Keratinocyte (primary cell): ENCODE data around the gene PDE4A. TPM values are rescaled to one million over a fixed set of nuclear protein-coding genes. Genes with fewer than 3 reads are reported as not detected.

Experiments
- DNase-seq: peaks from one replicate; pipeline ENCODE4 v3.0.0-alpha.2; 2011; ENCODE audit warnings: low read depth, missing footprints, low spot score
- FAIRE-seq: peaks from 2 replicates; lab custom pipeline; 2011; peaks lifted over from hg19 to GRCh38; lab: Jason Lieb, UNC
- H2AFZ ChIP-seq: 2 replicates; pipeline ENCODE4 v1.6.0; 2012; ENCODE audit warnings: low read length, control low read depth, inconsistent platforms; ENCODE audit not compliant: control insufficient read depth
- H3K27ac ChIP-seq: 2 replicates; pipeline ENCODE4 v1.5.1; 2011; ENCODE audit warnings: low read length; ENCODE audit not compliant: control insufficient read depth, insufficient read depth
- H3K27me3 ChIP-seq: 3 replicates; pipeline ENCODE4 v1.6.0; 2011; ENCODE audit warnings: low read length; ENCODE audit not compliant: control insufficient read depth, insufficient read depth; ENCODE audit errors: extremely low read depth
- H3K36me3 ChIP-seq, 2 experiments: 2 replicates in 1 of 2; 3 replicates in 1 of 2; pipeline ENCODE4 v1.5.1; 2011; ENCODE audit warnings: low read length in 2 of 2, mild to moderate bottlenecking in 1 of 2; ENCODE audit not compliant: control insufficient read depth in 2 of 2, insufficient read depth in 2 of 2; ENCODE audit errors: extremely low read depth in 1 of 2
- H3K4me1 ChIP-seq: 3 replicates; pipeline ENCODE4 v1.5.1; 2011; ENCODE audit warnings: low read length; ENCODE audit not compliant: control insufficient read depth, insufficient read depth; ENCODE audit errors: extremely low read depth
- H3K4me2 ChIP-seq: 3 replicates; pipeline ENCODE4 v1.6.0; 2011; ENCODE audit warnings: low read depth, low read length; ENCODE audit not compliant: control insufficient read depth, insufficient read depth; ENCODE audit errors: extremely low read depth
- H3K4me3 ChIP-seq, 3 experiments: fragments of 200-600 bp in 1 of 3; sonication (generic) in 1 of 3; 2 replicates in 2 of 3; 3 replicates in 1 of 3; pipeline ENCODE4 v1.5.1; 2011 to 2016; ENCODE audit warnings: low read length in 3 of 3, mild to moderate bottlenecking in 3 of 3, control low read depth in 2 of 3, inconsistent platforms in 1 of 3, low read depth in 1 of 3, mixed read lengths in 1 of 3, mixed run types in 1 of 3, moderate library complexity in 1 of 3; ENCODE audit not compliant: control insufficient read depth in 2 of 3, insufficient read depth in 2 of 3; ENCODE audit errors: extremely low read depth in 1 of 3
- H3K79me2 ChIP-seq: 2 replicates; pipeline ENCODE4 v1.6.0; 2012; ENCODE audit warnings: low read length; ENCODE audit not compliant: control insufficient read depth, insufficient read depth
- H3K9ac ChIP-seq: 3 replicates; pipeline ENCODE4 v1.6.0; 2011; ENCODE audit warnings: low read length; ENCODE audit not compliant: control insufficient read depth, insufficient read depth; ENCODE audit errors: extremely low read depth
- H3K9me1 ChIP-seq: 3 replicates; pipeline ENCODE4 v1.6.0; 2011; ENCODE audit warnings: low read length; ENCODE audit not compliant: control insufficient read depth, insufficient read depth; ENCODE audit errors: extremely low read depth
- H3K9me3 ChIP-seq: 2 replicates; pipeline ENCODE4 v1.5.1; 2012; ENCODE audit warnings: low read depth, low read length; ENCODE audit not compliant: control insufficient read depth
- H4K20me1 ChIP-seq: 3 replicates; pipeline ENCODE4 v1.6.0; 2011; ENCODE audit warnings: low read length; ENCODE audit not compliant: control insufficient read depth, insufficient read depth; ENCODE audit errors: extremely low read depth
- CTCF ChIP-seq, 3 experiments: IDR thresholded peaks in 1 of 3; conservative IDR thresholded peaks in 1 of 3; optimal IDR thresholded peaks in 1 of 3; 2 replicates in 2 of 3; 3 replicates in 1 of 3; pipeline versions ENCODE3 to v1.5.1; 2011; ENCODE audit warnings: low read length in 3 of 3, mild to moderate bottlenecking in 3 of 3, moderate library complexity in 2 of 3, control low read depth in 1 of 3, inconsistent platforms in 1 of 3; ENCODE audit not compliant: insufficient read depth in 2 of 3; ENCODE audit errors: extremely low read depth in 1 of 3
- EZH2 ChIP-seq: IDR thresholded peaks from one replicate; pipeline ENCODE4 v1.6.1; 2012; ENCODE audit warnings: inconsistent platforms, mild to moderate bottlenecking, low read length, moderate library complexity
- dilution Hi-C: fragments of 300-500 bp; cut with MboI; formaldehyde crosslinking; loops from one replicate; pipeline ENCODE4 v1.7.0; 2020; ENCODE audit warnings: low sequenced_read_pairs; ENCODE audit not compliant: extremely low pct_ligation_motif_present
- polyA minus RNA-seq, 3 experiments: library from RNA; depleted of rRNA, polyadenylated mRNA; stranded (reverse); fragments of >200 nt; gene quantifications; 1 replicate in 1 of 3; 2 replicates in 1 of 3; 3 replicates in 1 of 3; pipeline ENCODE4 v1.2.3, GENCODE V29; 2011
- polyA plus RNA-seq, 5 experiments: library from polyadenylated mRNA; depleted of rRNA in 3 of 5; stranded (reverse) in 3 of 5; stranded (forward) in 1 of 5; unstranded in 1 of 5; fragments of >200 nt; gene quantifications; 1 replicate in 1 of 5; 2 replicates in 3 of 5; 3 replicates in 1 of 5; pipeline versions ENCODE4 v1.2.1 to v1.2.3, GENCODE V29; 2011 to 2012; ENCODE audit warnings: missing spikeins in 2 of 5, low read depth in 1 of 5, low replicate concordance in 1 of 5

Gene PDE4A
- polyA plus RNA-seq, result 0.05 to 0.24 TPM (median 0.09 TPM) in 3 replicates
- 0.34 TPM for polyA plus RNA-seq (2011; ENCODE audit: low read depth)
- 0.16 and 0.40 TPM in 2 replicates for polyA plus RNA-seq (2011; cell fraction: cytosol; rRNA removed)
- polyA plus RNA-seq (2011; cell fraction: nucleus; rRNA removed), result 0.34 and 0.37 TPM in 2 replicates
- 0.41 and 0.48 TPM in 2 replicates for polyA plus RNA-seq (2012; ENCODE audit: low replicate concordance)
- 0.33 to 2.1 TPM (median 0.35 TPM) in 3 replicates for polyA minus RNA-seq
- 0.77 TPM for polyA minus RNA-seq (2011; cell fraction: cytosol; rRNA and poly(A)+ RNA removed)
- polyA minus RNA-seq (2011; cell fraction: nucleus; rRNA and poly(A)+ RNA removed), result 0.42 and 0.62 TPM in 2 replicates

GRCh38 chr19:10420444-10421239, at the start of gene PDE4A:
TSS of gene PDE4A (plus strand) at chr19:10420538. CDS start at chr19:10420765, 227 bp downstream.
- dilution Hi-C loops, result no loop called here
- DNase-seq (no peak), FAIRE-seq (no peak)
- H3K79me2 ChIP-seq, result no peaks in the 10 kb centered on the region
- H2AFZ ChIP-seq, result peak within 1 kb of the TSS; percentile 47
- peak in 2 of 3 experiments; percentile 64 to 74 for TF ChIP-seq CTCF (optimal IDR thresholded peaks at IDR 0.05 in 1 of 3, IDR thresholded peaks at IDR 0.05 in 1 of 3, conservative IDR thresholded peaks at IDR 0.05 in 1 of 3; ENCODE audit: extremely low read depth in 1 of 3, insufficient read depth in 2 of 3, low read length in 3 of 3)
- peak; percentile 93 for TF ChIP-seq EZH2
- no peak within 1 kb of the TSS for H3K27ac ChIP-seq
- H3K4me2 ChIP-seq, result peak within 1 kb of the TSS; percentile 85
- H3K9ac ChIP-seq, result peak within 1 kb of the TSS; percentile 15
- H3K9me3 ChIP-seq, result no peaks in the 10 kb centered on the region
- no peaks in the 10 kb centered on the region for H4K20me1 ChIP-seq
- no peaks in the 10 kb centered on the region for H3K36me3 ChIP-seq
- peak within 1 kb of the TSS; percentile 29 to 56 (median 30) for H3K4me3 ChIP-seq
- H3K27me3 ChIP-seq, result peaks cover 86% of the 10 kb centered on the region
- H3K9me1 ChIP-seq, result no peaks in the 10 kb centered on the region
- peaks cover 42% of the 10 kb centered on the region for H3K4me1 ChIP-seq

DNA sequence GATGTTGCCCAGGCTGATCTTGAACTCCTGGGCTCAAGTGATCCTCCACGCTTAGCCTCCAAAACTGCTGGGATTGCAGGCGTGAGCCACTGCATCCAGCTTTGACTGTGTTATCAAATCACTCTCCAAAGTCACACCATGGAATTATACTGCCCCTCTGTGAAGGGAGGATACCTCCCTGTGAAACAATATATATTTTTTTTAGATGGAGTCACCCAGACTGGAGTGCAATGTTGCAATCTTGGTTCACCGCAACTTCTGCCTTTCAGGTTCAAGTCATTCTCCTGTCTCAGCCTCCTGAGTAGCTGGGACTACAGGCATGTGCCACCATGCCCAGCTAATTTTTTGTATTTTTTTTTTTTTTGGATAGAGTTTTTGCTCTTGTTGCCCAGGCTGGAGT, 47.6 kb upstream of the PDE4A start:
- TF ChIP-seq CTCF (optimal IDR thresholded peaks at IDR 0.05 in 1 of 3, IDR thresholded peaks at IDR 0.05 in 1 of 3, conservative IDR thresholded peaks at IDR 0.05 in 1 of 3; ENCODE audit: extremely low read depth in 1 of 3, insufficient read depth in 2 of 3, low read length in 3 of 3) (no peak), EZH2 (no peak)
- H3K36me3 ChIP-seq, result peaks cover 9 to 10% of the 10 kb centered on the region in 2 experiments
- H3K4me3 ChIP-seq, result no peak overlapping the region
- H3K79me2 ChIP-seq, result no peaks in the 10 kb centered on the region
- H3K27me3 ChIP-seq, result no peaks in the 10 kb centered on the region
- no peak overlapping the region for H3K4me2 ChIP-seq
- H3K9ac ChIP-seq, result no peak overlapping the region
- no peak for DNase-seq
- no peaks in the 10 kb centered on the region for H4K20me1 ChIP-seq
- FAIRE-seq, result no peak
- no peaks in the 10 kb centered on the region for H3K4me1 ChIP-seq
- dilution Hi-C loops, result no loop called here
- H3K9me3 ChIP-seq, result no peaks in the 10 kb centered on the region
- no peak overlapping the region for H2AFZ ChIP-seq
- H3K9me1 ChIP-seq, result no peaks in the 10 kb centered on the region
- no peak overlapping the region for H3K27ac ChIP-seq
